Esophagus squamous epithelium (tissue), 5 donors: ENCODE measurements around the gene EBNA1BP2. TPM values are rescaled to one million over a fixed set of nuclear protein-coding genes. Genes with fewer than 3 reads are reported as not detected.

ENCODE experiments used
- DNase-seq: peaks from one replicate; lab custom pipeline; 2025; lab: John Stamatoyannopoulos, UW
- H3K27ac ChIP-seq, 4 donors: fragments of 200-600 bp; sonication (generic); one replicate each; pipeline ENCODE4 v1.5.1; 2016 to 2019; ENCODE audit warnings: mild to moderate bottlenecking in 1 of 4
- H3K27me3 ChIP-seq, 4 donors: fragments of 200-600 bp; sonication (generic); 1 replicate in 3 of 4; 2 replicates in 1 of 4; pipeline versions ENCODE4 v1.5.1 to v1.6.0; 2017 to 2021; ENCODE audit warnings: antibody characterized with exemption in 1 of 4
- H3K36me3 ChIP-seq, 3 donors: fragments of 200-600 bp; sonication (generic); one replicate each; pipeline ENCODE4 v1.5.1; 2016 to 2019
- H3K4me1 ChIP-seq, 3 donors: fragments of 200-600 bp; sonication (generic); one replicate each; pipeline ENCODE4 v1.5.1; 2017 to 2019
- H3K4me3 ChIP-seq, 4 donors: fragments of 200-600 bp; sonication (generic); 1 replicate in 3 of 4; 2 replicates in 1 of 4; pipeline ENCODE4 v1.5.1; 2016 to 2019; ENCODE audit warnings: mild to moderate bottlenecking in 2 of 4, moderate library complexity in 1 of 4
- H3K9me3 ChIP-seq, 3 donors: fragments of 200-600 bp; sonication (generic); one replicate each; pipeline ENCODE4 v1.5.1; 2016 to 2019
- CTCF ChIP-seq, 6 experiments: fragments of 450-650 bp in 4 of 6; fragments of 200-600 bp in 2 of 6; sonication (generic) in 2 of 6; IDR thresholded peaks; one replicate each; pipeline ENCODE4 v1.5.1; 2016 to 2019; ENCODE audit warnings: antibody characterized with exemption in 6 of 6, mild to moderate bottlenecking in 4 of 6, moderate library complexity in 4 of 6
- POLR2A ChIP-seq, 4 donors: fragments of 450-650 bp; IDR thresholded peaks; one replicate each; pipeline ENCODE4 v1.6.1; 2017; ENCODE audit warnings: antibody characterized with exemption in 4 of 4, mild to moderate bottlenecking in 4 of 4, moderate library complexity in 3 of 4
- WGBS, 2 donors: methylation state at CpG; one replicate each; pipeline ENCODE4 v1.1.5; 2018; 5-methylcytosine and 5-hydroxymethylcytosine counted together
- intact Hi-C: fragments of 100-400 bp; cut with DNase I; formaldehyde crosslinking; loops from one replicate; pipeline ENCODE4 v1.15.0; 2022
- total RNA-seq, 4 donors: library from RNA; depleted of rRNA; stranded (reverse); fragments of >200 nt; gene quantifications; one replicate each; pipeline ENCODE4 v1.1.0, GENCODE V29; 2016
- donor health status: DM: yes; HTN: yes; CAD: no.

EBNA1BP2 gene
- total RNA-seq, 4 donors from 2014 or later: 44.4 to 99.3 (median 60.7) TPM

DNA sequence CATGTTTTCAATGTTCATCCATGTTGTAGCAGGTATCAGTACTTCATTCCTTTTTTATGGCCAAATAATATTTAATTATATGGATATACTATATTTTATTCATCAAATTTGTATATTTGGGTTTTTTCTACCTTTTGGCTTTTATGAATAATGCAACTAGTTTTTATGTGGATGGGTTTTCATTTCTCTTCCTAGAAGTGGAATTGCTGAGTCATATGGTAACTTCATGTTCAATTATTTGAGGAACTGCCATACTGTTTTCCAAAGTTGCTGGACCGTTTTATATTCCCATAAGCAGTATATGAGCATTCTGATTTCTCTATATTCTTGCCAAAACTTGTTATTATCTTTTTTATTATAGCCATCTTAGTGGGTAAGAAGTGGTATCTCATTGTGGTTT lies 16.0 kb upstream of the EBNA1BP2 start:
- 34 to 52% methylated on average over 1 of the region's 1 CpG for WGBS, 2 donors
- no peak overlapping the region for H3K4me3 ChIP-seq
- no peaks in the 10 kb centered on the region for H3K9me3 ChIP-seq
- H3K36me3 ChIP-seq: no peaks in the 10 kb centered on the region
- intact Hi-C loops: no loop called here
- no peaks in the 10 kb centered on the region for H3K27me3 ChIP-seq
- no peak for DNase-seq
- H3K27ac ChIP-seq: no peak overlapping the region
- TF ChIP-seq CTCF (IDR thresholded peaks at IDR 0.05) (no peak), POLR2A (IDR thresholded peaks at IDR 0.05) (no peak)
- H3K4me1 ChIP-seq: no peaks in the 10 kb centered on the region

DNA sequence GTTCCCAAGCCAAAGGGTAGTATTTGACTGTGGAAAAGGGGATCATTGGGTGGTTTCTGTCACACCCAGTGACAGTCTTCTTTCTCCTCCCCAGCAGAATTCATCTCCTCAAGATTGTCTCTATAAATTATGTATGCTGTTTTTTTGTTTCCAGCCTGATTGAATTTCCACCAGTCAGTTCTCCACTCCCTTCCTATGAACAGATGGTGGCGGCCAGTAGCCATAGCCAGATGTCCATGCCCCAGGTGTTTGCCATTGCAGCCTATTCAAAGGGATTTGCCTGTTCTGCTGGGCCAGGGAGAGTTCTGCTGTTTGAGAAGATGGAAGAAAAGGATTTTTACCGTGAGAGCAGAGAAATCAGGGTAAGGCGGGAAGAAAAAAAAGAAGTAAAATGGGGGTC lies 12.9 kb upstream of the EBNA1BP2 start:
- TF ChIP-seq CTCF (IDR thresholded peaks at IDR 0.05) (no peak), POLR2A (IDR thresholded peaks at IDR 0.05) (no peak)
- H3K9me3 ChIP-seq: no peaks in the 10 kb centered on the region
- intact Hi-C loops: no loop called here
- 93 to 96% methylated on average over 2 to 3 of the region's 3 CpGs for WGBS, 2 donors
- no peaks in the 10 kb centered on the region for H3K36me3 ChIP-seq
- H3K4me3 ChIP-seq: no peak overlapping the region
- no peak for DNase-seq
- no peak overlapping the region for H3K27ac ChIP-seq
- H3K4me1 ChIP-seq: no peaks in the 10 kb centered on the region
- no peaks in the 10 kb centered on the region for H3K27me3 ChIP-seq

- TF ChIP-seq CTCF (IDR thresholded peaks at IDR 0.05) (no peak), POLR2A (IDR thresholded peaks at IDR 0.05) (no peak)
- Histone ChIP-seq H3K27me3 (no peaks in the 10 kb centered on the region), H3K36me3 (no peaks in the 10 kb centered on the region), H3K9me3 (no peaks in the 10 kb centered on the region), H3K27ac (no peak overlapping the region), H3K4me1 (no peaks in the 10 kb centered on the region), H3K4me3 (no peak overlapping the region)
- 92 to 94% methylated on average over 3 of the region's 3 CpGs for WGBS, 2 donors
- DNase-seq: no peak
- intact Hi-C loops: no loop called here
Measured at GRCh38 chr1:43184388-43184787, 12.3 kb upstream of the EBNA1BP2 start.

- peaks cover 0 to 3% (median 0%) of the 10 kb centered on the region in 3 donors for H3K4me1 ChIP-seq
- no peak overlapping the region for H3K4me3 ChIP-seq
- intact Hi-C loops: no loop called here
- H3K36me3 ChIP-seq: no peaks in the 10 kb centered on the region
- no peak overlapping the region for H3K27ac ChIP-seq
- 0 to 100% methylated on average over 1 of the region's 4 CpGs for WGBS, 2 donors
- H3K27me3 ChIP-seq: peaks cover 0 to 34% (median 0%) of the 10 kb centered on the region in 4 donors
- no peak for DNase-seq
- H3K9me3 ChIP-seq: no peaks in the 10 kb centered on the region
- TF ChIP-seq POLR2A (IDR thresholded peaks at IDR 0.05) (no peak), CTCF (IDR thresholded peaks at IDR 0.05) (no peak)
Measured at GRCh38 chr1:43177691-43178090, 5.6 kb upstream of the EBNA1BP2 start.

- WGBS, 2 donors: 76% methylated on average over 2 of the region's 2 CpGs
- TF ChIP-seq CTCF (IDR thresholded peaks at IDR 0.05): no peak
- no peak for TF ChIP-seq POLR2A (IDR thresholded peaks at IDR 0.05)
Measured at GRCh38 chr1:43174873-43175272, 2.8 kb upstream of the EBNA1BP2 start.

More at GRCh38 chr1:43174873-43175272, 2.8 kb upstream of the EBNA1BP2 start:
- H3K4me1 ChIP-seq: peaks cover 0 to 22% (median 6%) of the 10 kb centered on the region in 3 donors
- intact Hi-C loops: no loop called here
- peaks cover 0 to 10% (median under 1%) of the 10 kb centered on the region in 3 donors for H3K36me3 ChIP-seq
- no peaks in the 10 kb centered on the region for H3K9me3 ChIP-seq
- no peak for DNase-seq
- peaks cover 0 to 34% (median 0%) of the 10 kb centered on the region in 4 donors for H3K27me3 ChIP-seq
- no peak overlapping the region for H3K27ac ChIP-seq
- H3K4me3 ChIP-seq: no peak overlapping the region
